KBM-7 (cell line): ENCODE measurements around the gene PSMB8.
A peak's percentile ranks its signal among the peaks of the same experiment; 100 is the strongest.

Experiments
- DNase-seq: peaks from one replicate; pipeline ENCODE4 v3.0.0-alpha.2; 2015
- in situ Hi-C: fragments of 300-500 bp; cut with MboI; formaldehyde crosslinking; loops from 2 replicates; pipeline ENCODE4 v1.14.3; 2020; ENCODE audit warnings: low sequenced_read_pairs, low pct_unique_long_range_greater_than_20kb, mixed read lengths

Gene PSMB8

GRCh38 chr6:32842021-32842650 is 1.7 kb downstream of the PSMB8 start:
- in situ Hi-C loops = no loop called here
- no peak for DNase-seq

GRCh38 chr6:32840604-32841246 is 3.1 kb downstream of the PSMB8 start:
- in situ Hi-C loops = no loop called here
- no peak for DNase-seq

- in situ Hi-C loops = no loop called here
- no peak for DNase-seq
These were observed 4.5 kb downstream of the PSMB8 start for GRCh38 chr6:32839356-32839755.

GRCh38 chr6:32838114-32838958 is 5.5 kb downstream of the PSMB8 start, which contains the start of gene TAP2:
TAP2 (minus strand) TSS chr6:32838739; CDS start chr6:32838233, 506 bp downstream.
- peak; percentile 96 for DNase-seq
- in situ Hi-C loops = no loop called here

GRCh38 chr6:32837651-32838113 is 6.2 kb downstream of the PSMB8 start:
- no peak for DNase-seq
- in situ Hi-C loops = no loop called here

GRCh38 chr6:32836873-32837272 is 7.0 kb downstream of the PSMB8 start:
- no peak for DNase-seq
- in situ Hi-C loops = no loop called here

GRCh38 chr6:32835167-32835893 is 8.5 kb downstream of the PSMB8 start:
- in situ Hi-C loops = no loop called here
- DNase-seq = no peak

- no peak for DNase-seq
- in situ Hi-C loops = no loop called here
These were observed 10.2 kb downstream of the PSMB8 start for GRCh38 chr6:32833664-32834063.

- in situ Hi-C loops = no loop called here
- DNase-seq = no peak
These were observed 11.3 kb downstream of the PSMB8 start for GRCh38 chr6:32832535-32832934.

- in situ Hi-C loops = no loop called here
- no peak for DNase-seq
These were observed 12.9 kb downstream of the PSMB8 start for GRCh38 chr6:32830936-32831335.

GRCh38 chr6:32830017-32830416 is 13.8 kb downstream of the PSMB8 start:
- DNase-seq = no peak
- in situ Hi-C loops = no loop called here

GRCh38 chr6:32829495-32829894 is 14.4 kb downstream of the PSMB8 start:
- in situ Hi-C loops = no loop called here
- no peak for DNase-seq

GRCh38 chr6:32827025-32827424 is 16.8 kb downstream of the PSMB8 start:
- no peak for DNase-seq
- in situ Hi-C loops = no loop called here

GRCh38 chr6:32825966-32826365 is 17.9 kb downstream of the PSMB8 start:
- peak; percentile 21 for DNase-seq
- in situ Hi-C loops = no loop called here

GRCh38 chr6:32819729-32820128 is 24.1 kb downstream of the PSMB8 start:
- no peak for DNase-seq
- in situ Hi-C loops = no loop called here

GRCh38 chr6:32818867-32819266 is 25.0 kb downstream of the PSMB8 start:
- in situ Hi-C loops = no loop called here
- DNase-seq = no peak

GRCh38 chr6:32816746-32817204 is 27.1 kb downstream of the PSMB8 start, which contains the start of gene HLA-DOB:
HLA-DOB (minus strand) TSS chr6:32817002; CDS start chr6:32816951, 51 bp downstream.
- in situ Hi-C loops = no loop called here
- DNase-seq = no peak

- peak; percentile 13 for DNase-seq
- in situ Hi-C loops = no loop called here
These were observed 27.9 kb downstream of the PSMB8 start for GRCh38 chr6:32815996-32816395.

GRCh38 chr6:32815115-32815514 is 28.7 kb downstream of the PSMB8 start:
- DNase-seq = no peak
- in situ Hi-C loops = no loop called here
